NOMO-1 treated with dmso at 0.1 percent for 144 hours (cell line): ENCODE measurements around the gene MGLL.

Experiments
- DNase-seq: peaks from one replicate; lab custom pipeline; 2025; ENCODE audit not compliant: unreplicated experiment; lab: John Stamatoyannopoulos, UW

Gene MGLL

GRCh38 chr3:127678611-127679533, 143.4 kb downstream of the MGLL start:
- DNase-seq: peak; percentile 85

- DNase-seq: no peak
These were observed 144.1 kb downstream of the MGLL start for GRCh38 chr3:127678315-127678599.

- no peak for DNase-seq
These were observed 144.6 kb downstream of the MGLL start for GRCh38 chr3:127677541-127678314.

DNA sequence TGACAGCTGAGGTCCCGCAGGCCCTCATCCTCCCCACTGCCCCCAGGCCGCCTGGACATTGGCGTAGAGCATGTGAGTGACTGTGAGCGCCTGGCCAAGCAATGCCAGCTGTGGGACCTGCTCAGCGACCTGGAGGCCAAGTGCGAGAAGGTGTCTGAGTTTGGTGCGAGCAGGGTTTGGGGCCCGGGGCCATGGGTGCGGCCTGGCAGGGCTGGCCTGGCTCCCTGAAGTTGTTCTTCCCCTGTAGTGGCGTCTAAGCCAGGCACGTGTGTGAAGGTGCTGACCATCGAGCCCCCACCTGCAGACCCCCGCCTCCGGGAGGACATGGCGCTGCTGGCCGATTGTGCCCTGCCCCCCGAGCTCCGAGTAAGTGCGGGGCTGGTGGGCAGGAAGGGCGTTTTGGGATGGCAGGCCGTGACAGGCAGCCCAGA, 145.4 kb downstream of the MGLL start:
- no peak for DNase-seq

DNA sequence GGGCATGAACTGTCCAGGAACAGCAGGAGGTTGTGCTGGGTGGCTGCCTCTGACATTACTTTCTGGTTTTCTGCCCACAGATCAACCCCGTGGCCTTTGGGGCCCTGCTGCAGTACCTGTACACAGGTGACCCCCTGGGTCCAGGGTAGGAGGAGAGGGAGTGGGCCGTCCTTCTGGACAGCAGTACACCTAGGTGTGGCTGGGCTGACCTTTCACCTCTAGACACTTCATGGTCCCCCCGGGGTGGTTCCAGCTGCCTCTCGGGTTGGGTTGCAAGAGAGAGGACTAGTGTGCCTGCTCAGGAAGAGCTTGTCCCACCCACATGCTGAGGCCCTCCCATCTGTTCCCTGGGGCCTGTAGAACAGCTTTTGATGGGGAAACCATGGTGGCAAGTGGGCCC, 145.9 kb downstream of the MGLL start:
- DNase-seq: no peak

DNA sequence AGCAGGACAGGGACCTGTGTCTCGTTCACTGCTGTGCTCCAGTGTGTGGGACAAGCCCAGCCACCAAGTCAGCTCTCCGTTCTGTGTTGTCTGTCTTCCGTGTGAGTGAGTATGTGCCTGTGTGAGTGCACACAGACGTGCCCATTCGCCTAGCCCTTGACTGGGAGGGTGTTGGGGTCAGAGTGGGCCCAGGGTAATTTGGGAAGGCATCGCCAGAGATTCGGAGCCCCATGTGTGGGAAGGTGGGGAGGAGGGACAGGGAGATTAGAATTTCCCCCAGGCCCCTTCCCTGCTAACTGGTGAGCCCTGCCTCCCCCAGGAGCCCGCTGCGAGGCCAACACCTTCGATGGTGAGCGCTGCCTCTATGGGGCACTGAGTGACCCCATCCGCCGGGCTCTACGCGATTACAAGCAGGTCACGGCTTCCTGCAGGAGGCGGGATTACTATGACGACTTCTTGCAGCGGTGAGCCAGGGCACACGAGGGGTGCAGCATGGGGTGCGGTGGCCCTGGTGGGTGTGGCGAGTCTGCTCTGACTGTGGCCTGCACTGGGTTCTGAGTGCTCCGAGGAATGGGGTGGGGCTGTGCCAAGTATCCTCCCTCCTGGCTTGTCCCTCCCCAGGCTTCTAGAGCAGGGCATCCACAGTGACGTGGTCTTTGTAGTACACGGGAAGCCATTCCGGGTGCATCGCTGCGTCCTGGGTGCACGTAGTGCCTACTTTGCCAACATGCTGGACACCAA, 146.5 kb downstream of the MGLL start:
- no peak for DNase-seq

- DNase-seq: no peak
These were observed 147.5 kb downstream of the MGLL start for GRCh38 chr3:127674790-127675189.

DNA sequence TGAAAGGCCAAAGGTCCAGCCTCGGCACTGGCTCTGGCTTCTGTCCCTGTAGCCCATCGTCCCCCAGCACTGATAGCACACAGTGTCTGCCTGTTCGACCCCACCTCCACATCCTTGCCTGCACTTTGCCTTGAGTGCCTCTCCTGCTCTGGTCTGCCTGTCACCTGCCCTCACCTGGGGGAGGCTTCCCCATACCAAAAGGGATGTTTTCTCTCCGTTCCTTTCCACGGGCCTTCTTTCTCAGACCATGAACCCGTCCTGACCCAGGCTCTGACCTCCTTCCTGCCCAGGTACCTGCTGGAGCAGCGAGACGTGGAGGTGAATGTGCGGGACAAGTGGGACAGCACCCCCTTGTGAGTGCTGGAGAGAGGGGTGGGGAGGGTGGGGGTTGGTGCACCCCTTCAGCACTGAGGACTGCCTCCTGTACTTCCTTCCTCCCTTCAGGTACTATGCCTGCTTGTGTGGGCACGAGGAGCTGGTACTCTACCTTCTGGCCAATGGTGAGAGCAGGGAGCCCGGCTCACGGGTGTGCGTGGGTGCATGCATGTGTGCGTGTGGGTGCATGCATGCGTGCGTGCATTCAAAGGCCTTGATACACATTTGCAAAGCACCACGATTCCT, 148.1 kb downstream of the MGLL start:
- no peak for DNase-seq

DNA sequence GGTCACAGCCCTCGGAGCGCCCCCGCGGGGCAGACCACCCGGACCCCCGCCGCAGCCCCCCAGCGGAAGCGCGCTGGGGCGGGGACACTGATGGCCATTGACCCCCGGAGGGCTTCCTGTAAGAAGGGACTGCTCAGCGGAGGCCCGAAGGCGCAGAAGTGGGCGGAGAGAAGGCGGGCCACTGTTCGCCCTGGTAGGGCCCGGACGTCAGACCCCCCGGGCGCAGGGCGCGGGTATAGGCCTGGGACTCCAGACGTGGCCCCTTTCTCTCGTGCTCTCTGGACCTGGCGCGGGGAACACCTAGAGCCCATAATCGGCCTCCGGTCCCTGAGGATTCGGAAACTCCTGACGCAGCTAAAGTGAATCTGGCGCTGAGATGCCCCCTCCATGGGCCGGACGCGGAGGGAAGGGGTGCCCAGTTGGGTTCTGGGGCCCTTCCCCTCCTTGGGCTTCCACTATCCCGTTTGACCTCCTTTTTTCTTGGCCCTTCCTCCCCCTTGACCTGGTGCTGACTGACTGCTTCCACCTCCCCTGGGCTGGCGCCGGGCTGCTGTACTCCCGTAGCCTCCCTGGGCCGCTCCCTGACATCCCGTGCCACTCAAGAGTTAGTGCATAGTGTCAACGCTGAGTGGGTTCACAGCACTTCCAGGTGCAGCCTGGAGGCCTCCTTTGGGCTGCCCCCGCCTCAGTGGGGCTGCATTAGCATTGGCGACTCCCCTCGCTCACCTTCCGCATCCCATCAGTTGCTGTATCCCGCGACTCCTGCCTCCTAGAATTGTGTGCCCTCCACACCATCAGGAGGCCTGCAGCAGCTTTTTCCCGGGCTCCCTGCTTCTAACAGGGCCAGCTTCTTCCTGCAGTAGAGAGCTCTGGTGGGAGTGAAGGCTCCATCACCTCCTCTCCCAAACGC, 148.9 kb downstream of the MGLL start:
- peak; percentile 35 for DNase-seq

GRCh38 chr3:127672429-127673190, 149.7 kb downstream of the MGLL start, which contains the start of gene ABTB1:
ABTB1 (plus strand) TSS chr3:127672952; CDS start chr3:127673026, 74 bp downstream.
- peak; percentile 77 for DNase-seq

DNA sequence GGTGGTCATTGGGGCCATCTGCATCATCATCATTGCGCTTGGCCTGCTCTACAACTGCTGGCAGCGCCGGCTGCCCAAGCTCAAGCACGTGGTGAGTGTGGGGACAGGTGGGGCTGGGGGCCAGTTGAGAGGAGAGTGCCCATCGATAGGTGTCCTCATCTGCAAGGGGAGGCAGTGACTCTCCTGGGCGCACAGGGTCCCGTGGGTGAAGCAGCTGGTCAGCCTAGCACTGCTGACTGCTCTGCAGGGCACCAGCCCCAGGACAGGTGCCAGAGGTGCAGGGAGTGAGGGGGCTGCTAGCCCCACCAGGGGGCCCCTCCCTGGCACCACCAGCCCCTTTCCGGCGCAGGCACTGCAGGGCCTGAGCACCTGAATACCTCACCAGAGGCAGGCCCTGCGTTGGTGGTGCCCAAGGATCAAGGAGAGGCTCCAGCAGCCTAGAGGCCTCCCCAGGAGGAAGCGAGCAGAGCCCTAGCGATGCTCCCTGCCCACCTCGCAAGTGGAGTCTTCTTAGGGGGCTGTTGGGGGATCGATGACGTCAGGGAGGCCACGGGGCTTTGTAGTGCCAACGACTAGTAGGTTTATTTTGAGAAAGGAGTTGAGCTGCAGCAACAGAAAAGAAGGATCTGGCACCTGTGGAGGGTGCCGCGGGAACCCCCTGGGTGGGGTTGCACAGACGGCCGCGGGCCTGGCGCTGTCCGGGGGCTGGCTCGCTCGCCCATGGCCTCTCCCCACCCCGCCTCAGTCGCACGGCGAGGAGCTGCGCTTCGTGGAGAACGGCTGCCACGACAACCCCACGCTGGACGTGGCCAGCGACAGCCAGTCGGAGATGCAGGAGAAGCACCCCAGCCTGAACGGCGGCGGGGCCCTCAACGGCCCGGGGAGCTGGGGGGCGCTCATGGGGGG, 150.5 kb downstream of the MGLL start:
- DNase-seq: peak; percentile 11

- DNase-seq: no peak
These were observed 151.4 kb downstream of the MGLL start for GRCh38 chr3:127670761-127671522.

DNA sequence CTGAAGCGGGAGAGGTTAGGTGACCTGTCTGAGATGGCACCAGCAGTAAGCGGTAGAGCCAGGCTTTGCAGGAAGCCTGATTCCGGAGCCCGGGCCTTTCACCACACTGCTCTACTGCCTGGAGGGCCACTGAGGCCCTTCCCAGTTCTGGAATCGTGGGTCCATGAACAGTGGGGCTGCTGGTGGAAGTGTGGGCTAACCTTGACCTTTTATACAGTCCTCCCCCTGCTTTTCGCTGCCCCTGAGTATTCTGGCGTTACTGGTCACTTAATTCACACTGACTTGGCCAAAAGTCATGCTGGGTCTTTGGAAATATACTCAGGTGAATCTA, 152.1 kb downstream of the MGLL start:
- no peak for DNase-seq

- DNase-seq: no peak
These were observed 152.6 kb downstream of the MGLL start for GRCh38 chr3:127669541-127670228.

GRCh38 chr3:127668906-127669305, 153.4 kb downstream of the MGLL start:
- no peak for DNase-seq

GRCh38 chr3:127667119-127667681, 155.1 kb downstream of the MGLL start:
- DNase-seq: no peak

- DNase-seq: no peak
These were observed 155.6 kb downstream of the MGLL start for GRCh38 chr3:127666676-127667075.
